C4-2B (cell line): Measurements from ENCODE around the gene BORCS5.

Source experiments
- H3K27ac ChIP-seq: fragments of 450-650 bp; 2 replicates; pipeline ENCODE4 v1.5.1; 2017
- CTCF ChIP-seq: fragments of 450-650 bp; conservative IDR thresholded peaks from 2 replicates; pipeline ENCODE4 v1.5.1; 2017; ENCODE audit warnings: mild to moderate bottlenecking
- ZFX ChIP-seq: fragments of 450-650 bp; IDR thresholded peaks from 2 replicates; pipeline ENCODE4 v1.6.1; 2017

Gene BORCS5

GRCh38 chr12:12381982-12382381, 25.1 kb downstream of the BORCS5 start:
- H3K27ac ChIP-seq, result no peak overlapping the region

GRCh38 chr12:12384571-12385340, 27.9 kb downstream of the BORCS5 start:
- H3K27ac ChIP-seq, result no peak overlapping the region; the same call in 1 of the 2 replicates

More at GRCh38 chr12:12381982-12382381, 25.1 kb downstream of the BORCS5 start:
- TF ChIP-seq CTCF (no peak), ZFX (no peak)

GRCh38 chr12:12387501-12387900, 30.6 kb downstream of the BORCS5 start:
- TF ChIP-seq ZFX (no peak), CTCF (no peak)

More at GRCh38 chr12:12384571-12385340, 27.9 kb downstream of the BORCS5 start:
- no peak for TF ChIP-seq CTCF
- TF ChIP-seq ZFX, result no peak

GRCh38 chr12:12392413-12392812, 35.5 kb downstream of the BORCS5 start:
- TF ChIP-seq CTCF (no peak), ZFX (no peak)
- no peak overlapping the region for H3K27ac ChIP-seq

More at GRCh38 chr12:12387501-12387900, 30.6 kb downstream of the BORCS5 start:
- no peak overlapping the region for H3K27ac ChIP-seq

- no peak overlapping the region for H3K27ac ChIP-seq
- TF ChIP-seq ZFX (no peak), CTCF (no peak)
Observed at GRCh38 chr12:12393171-12393570, 36.3 kb downstream of the BORCS5 start.

- TF ChIP-seq CTCF, result no peak
- no peak for TF ChIP-seq ZFX
- no peak overlapping the region for H3K27ac ChIP-seq
Observed at GRCh38 chr12:12396694-12397093, 39.8 kb downstream of the BORCS5 start.

GRCh38 chr12:12397184-12397583, 40.3 kb downstream of the BORCS5 start:
- TF ChIP-seq ZFX, result no peak
- no peak for TF ChIP-seq CTCF
- no peak overlapping the region for H3K27ac ChIP-seq
